GM19328 (cell line): Measurements from ENCODE around the gene HBM.
"Not testable (repeated sequence)": the region's sequence is repeated elsewhere in the genome, so short reads cannot be mapped to it uniquely, and the experiment has no call there.

ENCODE experiments used
- ATAC-seq: cut with Tn5 transposase; IDR thresholded peaks from one replicate; pipeline ENCODE4 v1.9.1; 2021; ENCODE audit warnings: mild to moderate bottlenecking, moderate library complexity; ENCODE audit not compliant: unreplicated experiment

HBM gene, protein sequence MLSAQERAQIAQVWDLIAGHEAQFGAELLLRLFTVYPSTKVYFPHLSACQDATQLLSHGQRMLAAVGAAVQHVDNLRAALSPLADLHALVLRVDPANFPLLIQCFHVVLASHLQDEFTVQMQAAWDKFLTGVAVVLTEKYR

DNA sequence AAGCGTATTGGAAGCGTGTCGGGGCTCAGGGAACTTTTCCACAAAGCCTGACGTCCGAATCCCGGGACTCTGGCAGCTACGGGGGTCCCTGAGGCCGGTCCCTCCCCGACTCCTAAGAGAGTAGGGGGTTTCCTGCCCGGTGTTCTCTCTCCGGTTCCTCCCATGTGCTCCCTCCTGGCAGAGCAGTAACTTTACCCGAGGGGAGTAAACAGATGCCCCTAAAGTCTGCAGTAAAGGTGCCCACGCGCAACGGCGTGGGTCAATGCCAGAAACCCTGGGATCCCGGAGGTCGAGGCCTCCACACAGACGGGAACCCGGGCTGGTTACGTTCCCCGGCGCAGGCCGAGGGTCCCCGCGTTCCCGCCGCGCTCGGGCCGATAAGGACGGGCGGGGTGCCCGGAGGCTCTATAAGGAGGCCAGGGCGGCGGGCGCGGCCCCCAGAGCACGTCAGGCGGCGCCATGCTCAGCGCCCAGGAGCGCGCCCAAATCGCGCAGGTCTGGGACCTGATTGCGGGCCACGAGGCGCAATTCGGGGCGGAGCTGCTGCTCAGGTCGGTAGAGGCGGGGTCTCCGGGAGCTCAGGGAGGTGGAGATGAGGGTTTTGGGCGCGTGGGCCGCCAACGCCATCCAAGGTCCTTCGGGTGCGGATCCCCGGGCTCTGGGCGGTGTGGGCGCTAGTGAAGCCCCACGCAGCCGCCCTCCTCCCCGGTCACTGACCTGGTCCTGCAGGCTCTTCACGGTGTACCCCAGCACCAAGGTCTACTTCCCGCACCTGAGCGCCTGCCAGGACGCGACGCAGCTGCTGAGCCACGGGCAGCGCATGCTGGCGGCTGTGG is at the start of gene HBM:
Gene HBM (plus strand): TSS at position 440 of the 836 bp plus-strand sequence. CDS start 20 bp downstream, at position 460.
- no peak for ATAC-seq

DNA sequence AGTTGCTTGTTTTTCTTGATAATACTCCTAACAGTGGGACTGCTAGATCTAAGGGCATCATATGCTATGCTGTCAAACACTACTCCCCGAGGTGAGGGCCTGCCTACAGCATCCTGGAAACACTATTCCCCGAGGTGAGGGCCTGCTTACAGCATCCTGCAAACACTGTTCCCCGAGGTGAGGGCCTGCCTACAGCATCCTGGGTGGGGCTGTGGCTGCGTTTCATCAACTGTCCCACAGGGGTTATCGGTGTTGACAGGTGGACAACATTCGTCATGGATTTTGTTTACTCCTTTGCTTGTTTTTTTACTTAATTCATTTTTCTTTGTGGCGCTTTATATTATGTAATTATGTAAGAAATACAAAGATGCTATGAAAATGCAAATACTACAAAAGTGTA is 49.8 kb upstream of the HBM start:
- ATAC-seq = no peak

DNA sequence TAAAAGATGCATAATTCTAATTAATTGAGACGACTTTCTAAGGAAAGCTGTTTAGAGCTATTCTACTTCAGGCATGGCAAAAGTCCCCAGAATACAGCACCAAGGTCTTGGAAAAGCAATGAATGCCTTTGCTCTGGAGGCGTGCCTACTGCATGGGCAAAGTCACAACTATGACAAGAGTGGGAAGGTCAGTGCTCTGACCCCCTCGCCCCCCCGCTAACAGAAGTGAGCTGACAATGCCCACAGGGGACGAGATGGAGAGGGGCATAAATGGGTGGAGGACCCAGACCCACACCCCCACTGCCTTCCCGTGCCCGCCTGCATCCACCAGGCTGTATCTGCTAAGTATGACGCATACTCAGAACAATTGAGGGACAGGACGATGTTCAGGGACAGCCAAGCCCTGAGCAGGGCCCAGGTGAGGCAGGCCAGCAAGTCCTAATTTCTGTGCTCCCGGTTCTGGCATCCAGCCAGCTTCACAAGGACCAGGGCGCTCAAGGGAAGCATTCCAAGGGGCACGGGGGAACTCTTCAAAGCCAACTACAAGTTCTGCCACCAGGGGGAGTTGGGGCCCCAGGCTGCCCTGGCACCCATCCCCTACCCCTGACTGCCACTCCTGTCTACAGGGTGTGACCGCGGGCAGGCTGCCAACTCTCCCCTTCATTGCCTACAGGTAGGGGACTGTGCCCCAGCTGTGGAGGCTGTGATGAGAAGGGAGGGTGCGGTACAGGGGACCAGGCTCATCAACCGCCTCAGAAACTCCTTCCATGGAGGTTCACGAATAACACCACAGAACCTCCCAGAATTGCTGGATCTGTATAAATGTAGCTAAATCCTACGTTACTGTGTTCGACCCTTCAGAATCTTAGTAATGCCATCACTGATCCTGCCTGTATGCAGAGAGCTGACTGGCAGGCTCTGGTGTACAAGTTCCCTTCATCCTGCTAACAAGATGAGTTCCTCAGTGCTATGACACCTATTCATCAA is 48.1 kb upstream of the HBM start:
- no peak for ATAC-seq

DNA sequence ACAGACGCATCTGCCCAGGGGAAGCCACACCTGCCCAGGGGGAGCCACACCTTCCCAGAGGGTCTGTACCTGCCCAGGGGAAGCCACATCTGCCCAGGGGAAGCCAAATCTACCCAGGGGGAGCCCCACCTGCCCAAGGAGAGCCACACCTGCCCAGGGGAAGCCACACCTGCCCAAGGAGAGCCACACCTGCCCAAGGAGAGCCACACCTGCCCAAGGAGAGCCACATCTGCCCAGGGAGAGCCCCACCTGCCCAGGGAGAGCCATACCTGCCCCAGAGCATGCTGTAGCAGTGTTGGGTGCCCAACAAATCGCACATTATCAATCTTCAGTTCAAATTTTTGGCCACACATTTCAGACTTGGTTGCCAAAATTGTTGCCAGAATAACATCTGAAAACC is 46.9 kb upstream of the HBM start:
- no peak for ATAC-seq

DNA sequence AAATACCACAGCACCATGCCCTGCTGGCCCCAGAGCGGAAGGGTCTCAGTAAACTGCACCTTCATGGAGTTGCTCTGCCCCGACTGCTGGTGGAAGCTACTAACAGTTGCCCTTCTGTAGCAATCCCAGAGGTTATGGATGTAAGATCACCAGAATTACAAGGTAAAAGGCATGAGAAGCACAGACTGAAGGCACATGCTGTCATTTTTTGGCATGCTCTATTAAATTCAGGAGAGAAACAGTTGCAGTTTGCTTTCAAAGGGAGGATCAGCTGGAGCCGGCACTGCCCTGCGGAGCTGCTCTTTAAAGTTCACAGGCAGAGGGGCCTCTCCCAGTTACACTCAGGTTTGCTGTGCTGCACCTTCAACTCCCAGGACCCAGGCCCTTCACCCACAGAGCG is 46.5 kb upstream of the HBM start:
- no peak for ATAC-seq

DNA sequence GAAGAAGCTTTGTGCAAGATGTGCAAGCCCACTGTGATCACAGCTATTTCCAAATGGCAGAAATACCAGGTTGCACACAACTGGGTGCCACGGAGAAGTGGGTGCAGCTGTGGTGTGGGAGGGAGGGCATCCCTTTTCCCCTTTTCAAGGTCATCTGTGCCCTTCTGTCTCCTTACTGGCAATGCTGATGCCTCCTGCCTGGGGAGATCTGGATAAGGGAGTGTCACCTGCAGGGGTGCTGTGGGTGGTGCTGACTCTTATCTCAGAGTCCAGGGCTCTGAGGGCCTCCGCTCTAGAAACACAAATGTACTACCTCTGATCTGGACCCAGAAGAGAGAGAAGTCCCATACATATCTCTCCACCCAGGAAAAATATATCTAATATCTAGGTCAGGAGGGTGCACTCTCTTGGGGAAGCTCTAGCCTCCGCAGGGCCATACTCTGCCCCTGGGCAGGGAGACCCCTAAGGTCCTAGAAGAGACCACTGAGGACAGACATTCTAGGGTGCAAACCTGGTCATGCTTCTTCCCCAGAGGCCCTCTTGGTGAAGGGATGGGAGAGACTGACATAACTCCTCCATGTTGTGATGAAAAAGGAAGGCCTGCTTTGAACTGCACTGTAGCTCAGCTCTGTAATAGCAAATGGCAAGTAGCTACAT is 45.8 kb upstream of the HBM start:
- no peak for ATAC-seq

DNA sequence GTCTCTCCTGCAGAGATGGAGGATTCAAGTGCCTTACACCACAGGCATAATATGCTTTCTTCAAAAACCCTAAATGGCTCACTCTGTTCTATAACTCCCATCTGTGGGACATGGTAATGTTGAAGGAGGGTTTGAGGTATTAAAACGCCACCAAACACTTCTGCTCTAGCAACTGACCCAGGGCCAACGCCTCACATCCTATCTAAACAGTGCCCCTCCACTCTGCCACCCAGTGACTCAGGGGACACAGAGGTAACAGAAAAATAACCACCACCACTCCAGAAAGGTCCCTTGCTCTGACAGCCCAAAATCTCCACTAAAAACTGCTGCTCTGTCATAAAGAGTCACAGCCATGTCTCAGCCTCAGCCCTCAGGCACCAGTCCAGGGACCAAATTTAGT is 45.0 kb upstream of the HBM start:
- ATAC-seq = no peak

DNA sequence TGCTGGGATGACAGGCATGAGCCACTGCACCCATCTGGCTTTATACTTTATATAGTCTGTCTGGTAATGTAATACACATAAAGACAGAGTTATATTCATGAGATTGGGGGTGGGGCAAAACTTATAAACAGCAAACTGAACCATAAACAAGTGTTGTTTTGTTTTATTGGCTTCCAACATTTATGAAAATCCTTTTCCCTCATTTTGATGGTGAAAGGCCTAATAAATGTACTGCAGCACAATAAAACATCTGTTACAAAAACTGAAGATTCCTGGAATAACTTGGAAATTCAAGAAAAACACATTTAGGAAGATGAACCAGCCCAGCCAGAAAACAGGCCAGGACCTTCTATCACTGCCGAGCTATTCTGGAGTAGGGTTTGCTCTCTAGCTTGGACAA is 43.4 kb upstream of the HBM start:
- no peak for ATAC-seq

DNA sequence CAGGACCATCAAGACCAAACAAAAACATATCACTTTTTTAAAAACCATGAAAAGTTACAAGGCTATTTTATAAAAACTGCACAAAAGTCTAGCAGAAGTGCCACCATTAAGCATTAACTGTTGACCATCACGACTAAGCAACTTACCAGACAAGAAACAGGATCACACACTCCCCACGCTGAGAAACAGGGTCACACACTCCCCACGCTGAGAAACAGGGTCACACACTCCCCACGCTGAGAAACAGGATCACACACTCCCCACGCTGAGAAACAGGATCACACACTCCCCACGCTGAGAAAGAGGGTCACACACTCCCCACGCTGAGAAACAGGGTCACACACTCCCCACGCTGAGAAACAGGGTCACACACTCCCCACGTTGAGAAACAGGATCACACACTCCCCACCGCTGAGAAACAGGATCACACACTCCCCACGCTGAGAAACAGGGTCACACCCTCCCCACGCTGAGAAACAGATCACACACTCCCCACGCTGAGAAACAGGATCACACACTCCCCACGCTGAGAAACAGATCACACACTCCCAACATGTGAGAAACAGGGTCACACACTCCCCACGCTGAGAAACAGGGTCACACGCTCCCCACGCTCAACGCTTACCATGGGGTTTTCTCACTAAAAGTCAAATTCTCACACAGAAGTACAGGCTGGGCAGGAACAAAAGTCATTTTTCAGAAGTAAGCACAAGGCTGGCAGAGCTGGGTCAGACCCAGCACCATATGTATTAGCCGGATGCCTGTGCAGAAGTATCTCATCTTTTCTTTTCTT is 42.0 kb upstream of the HBM start:
- not testable (repeated sequence) for ATAC-seq

DNA sequence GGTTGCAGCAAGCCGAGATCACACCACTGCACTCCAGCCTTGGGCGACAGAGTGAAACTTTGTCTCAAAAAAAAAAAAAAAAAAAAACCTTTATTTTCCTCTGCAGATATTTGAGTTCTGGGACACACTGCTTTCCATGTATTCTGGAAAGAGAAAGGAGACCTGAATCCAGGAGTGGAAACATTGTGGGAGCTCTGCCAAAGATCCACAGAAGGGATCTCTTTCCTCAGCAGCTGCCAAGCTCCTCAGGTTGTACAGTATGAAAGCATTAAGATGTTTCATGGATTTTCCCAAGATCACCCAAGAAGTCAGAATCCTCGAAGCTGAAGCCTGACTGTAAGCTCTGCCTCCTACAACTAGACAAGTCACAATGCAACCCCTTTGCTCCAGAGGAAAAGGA is 40.8 kb upstream of the HBM start:
- ATAC-seq = no peak

DNA sequence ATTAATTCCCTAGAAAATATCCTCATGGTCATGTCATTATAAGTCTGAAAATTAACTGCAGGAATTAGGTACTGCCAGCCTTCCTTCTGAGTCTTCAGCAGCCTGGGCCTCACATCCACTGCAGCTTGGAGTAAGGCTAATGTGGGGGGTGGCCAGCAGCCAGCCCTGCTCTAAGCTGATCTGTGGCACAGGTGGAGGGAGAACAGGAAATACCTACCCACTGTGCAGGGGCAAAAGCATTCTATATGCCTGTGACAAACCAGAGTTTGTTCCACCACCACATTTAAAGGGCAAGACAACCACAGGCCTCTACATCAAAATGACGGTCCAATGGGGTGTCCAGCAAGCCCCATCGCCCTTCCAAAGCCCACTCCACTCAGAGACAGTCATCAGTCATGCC is 36.7 kb upstream of the HBM start:
- ATAC-seq = no peak

DNA sequence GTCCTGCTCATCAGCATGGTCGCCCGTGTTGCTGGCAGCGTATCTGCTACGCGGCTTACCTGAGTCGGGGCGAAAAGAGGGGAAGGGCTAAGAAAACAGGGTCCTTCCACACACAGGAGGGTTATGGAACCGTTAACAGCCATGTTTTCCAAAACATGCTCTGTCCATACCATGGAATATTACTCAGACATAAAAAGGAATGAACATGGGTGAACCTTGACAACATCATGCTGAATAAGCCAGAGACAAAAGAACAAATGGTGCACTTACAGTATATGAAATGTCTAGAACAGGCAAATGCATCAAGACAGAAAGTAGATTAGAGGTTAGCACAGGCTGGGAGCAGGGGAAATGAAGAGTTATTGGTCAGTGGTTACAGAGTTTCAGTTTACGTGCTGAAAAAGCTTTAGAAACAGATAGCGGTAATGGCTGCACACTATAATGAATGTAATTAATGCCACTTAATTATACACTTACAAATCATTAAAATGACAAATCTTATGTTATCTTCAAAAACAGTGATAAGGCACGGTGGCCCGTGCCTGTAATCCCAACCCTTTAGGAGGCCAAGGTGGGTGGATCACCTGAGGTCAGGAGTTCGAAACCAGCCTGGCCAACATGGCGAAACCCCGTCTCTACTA is 35.1 kb upstream of the HBM start:
- ATAC-seq = no peak

DNA sequence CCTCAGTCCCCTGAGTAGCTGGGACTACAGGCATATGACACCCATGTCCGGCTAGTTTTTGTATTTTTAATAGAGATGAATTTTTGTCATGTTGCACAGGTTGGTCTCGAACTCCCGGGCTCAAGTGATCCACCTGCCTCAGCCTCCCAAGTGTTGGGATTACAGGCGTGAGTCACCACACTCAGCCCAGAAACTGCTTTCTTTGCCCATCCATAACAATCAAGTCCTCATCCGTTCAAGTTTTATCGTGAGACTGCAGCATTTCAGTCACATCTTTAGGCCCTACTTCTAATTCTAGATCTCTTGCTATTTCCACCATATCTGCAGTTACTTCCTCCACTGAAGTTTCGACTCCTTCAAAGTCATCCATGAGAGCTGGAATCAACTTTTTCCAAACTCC is 33.7 kb upstream of the HBM start:
- no peak for ATAC-seq

DNA sequence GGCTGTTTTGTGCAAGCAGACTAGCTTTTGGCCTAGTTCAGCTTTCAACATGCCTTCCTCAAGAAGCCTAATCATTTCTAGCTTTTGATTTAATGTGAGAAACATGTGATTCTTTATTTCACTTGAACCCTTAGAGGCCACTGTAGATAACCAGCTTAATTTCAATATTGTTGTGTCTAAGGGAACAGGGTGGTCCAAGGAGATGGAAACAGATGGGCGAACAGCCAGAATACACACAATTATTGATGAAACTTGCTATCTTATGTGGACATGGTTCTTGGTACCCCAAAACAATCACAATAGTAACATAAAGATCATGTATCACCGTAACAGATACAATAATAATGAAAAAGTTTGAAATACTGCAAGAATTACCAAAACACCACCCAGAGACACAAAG is 32.1 kb upstream of the HBM start:
- no peak for ATAC-seq

DNA sequence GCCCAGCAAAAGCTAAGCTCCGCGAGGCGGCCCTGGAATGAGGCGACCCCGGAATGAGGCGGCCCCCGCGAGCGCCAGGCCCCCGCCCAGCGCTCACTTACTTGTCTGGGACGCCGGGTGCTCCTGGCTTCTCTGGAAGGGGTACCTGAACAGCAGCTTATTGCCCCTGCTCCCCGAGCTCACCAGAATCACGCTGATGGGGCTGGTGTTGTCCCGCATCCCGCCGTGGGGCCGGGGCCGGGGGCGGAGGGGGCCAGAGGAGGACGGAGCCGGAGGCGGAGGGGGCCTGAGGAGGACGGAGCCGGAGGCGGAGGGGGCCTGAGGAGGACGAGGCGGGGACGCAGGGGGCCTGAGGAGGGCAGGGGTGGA is 27.7 kb upstream of the HBM start:
- no peak for ATAC-seq

DNA sequence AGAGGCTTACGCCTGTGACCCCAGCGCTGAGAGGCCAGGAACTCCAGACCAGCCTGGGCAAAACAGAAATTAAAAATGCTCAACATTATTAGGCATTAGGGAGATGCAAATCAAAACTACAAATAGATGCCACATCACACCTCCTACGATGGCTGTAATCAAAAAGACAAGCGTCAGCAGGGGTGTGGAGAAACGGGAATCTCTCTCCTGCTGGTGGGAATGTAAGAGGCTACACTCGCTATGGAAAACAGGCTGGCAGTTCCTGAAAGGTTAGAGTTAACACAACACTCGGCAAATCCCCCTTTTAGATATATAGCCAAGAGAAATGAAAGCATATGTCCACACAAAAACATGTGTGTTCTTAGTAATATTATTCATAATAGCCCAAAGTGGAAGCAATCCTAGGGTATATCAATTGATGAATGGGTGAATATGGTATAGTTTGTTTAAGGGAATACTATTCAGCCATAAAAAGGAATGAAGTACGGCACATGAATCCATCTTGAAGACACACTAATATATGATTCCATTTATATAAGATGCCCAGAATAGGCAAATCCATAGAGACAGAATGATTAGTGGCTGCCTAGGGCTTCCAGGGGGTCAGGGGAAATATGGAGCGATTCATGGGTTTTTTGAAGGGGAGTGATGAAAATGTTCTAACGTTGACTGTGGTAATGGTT is 25.5 kb upstream of the HBM start:
- no peak for ATAC-seq

DNA sequence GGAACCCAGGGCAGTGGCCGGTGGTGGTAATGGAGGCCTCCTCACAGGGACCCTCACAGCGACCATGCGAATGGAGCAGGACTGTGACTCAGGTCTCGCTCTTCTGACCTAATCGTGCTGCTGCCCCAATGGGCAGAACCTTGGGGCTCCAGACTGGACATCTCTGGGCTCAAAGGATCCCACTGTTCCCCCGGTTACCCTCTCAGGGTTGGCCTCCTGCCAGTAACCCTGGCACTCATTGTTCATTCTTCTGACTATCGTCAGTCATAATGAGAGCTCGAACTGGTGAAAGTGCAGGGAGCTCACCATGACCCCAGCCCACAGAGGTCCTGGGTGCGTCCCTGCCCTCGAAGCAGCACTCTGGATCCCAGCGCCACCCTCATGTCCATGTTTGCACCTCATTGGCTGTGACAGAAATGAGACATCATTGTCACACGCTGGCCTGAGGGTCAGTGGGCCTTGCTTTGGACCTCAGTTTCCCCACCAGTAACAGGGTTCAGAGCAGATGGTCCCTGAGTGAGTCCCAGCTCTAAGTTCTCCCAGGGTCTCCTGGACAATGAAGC is 23.3 kb upstream of the HBM start:
- ATAC-seq = no peak

DNA sequence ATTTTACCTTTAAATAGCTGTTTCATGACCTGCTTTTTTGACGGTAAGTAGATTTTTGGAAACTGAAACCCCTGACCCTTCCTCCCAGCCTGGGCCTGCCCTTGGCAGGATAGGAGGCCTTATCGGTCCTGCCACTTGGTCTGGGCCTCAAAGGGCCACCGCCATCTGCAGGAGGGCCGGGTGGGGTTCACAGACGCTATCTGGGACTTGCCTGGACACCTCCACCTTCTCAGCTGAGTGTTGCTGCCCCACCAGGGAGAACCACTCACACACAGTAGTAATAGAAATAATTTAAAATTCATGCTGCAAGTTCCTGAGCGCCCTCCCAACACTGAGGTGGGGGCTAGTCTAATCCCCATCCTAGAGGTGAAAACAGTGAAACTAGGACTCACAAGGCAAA is 22.7 kb upstream of the HBM start:
- no peak for ATAC-seq

DNA sequence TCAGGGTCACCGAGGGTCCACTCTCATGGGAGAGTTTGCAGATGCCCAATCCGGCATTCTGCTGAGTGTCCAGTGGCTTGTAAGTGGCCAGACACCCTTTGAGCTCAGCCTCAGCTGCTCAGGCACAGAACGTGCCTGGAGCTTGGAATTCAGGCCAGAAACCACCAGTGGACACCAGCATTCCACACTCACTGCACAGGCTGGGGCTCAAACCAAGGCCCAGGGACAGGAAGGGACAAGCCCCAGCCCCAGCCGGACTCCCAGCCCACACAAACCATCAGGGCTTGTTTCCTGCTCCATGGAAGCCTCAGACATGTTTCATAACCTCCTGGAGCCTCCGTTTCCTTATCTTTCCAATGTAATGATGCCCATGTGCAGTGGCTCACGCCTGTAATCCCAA is 22.3 kb upstream of the HBM start:
- ATAC-seq = no peak
